Keratinocyte (primary cell): ENCODE data around the gene TP53AIP1. TPM values are rescaled to one million over a fixed set of nuclear protein-coding genes. Genes with fewer than 3 reads are reported as not detected.

Experiments used
- DNase-seq: peaks from one replicate; pipeline ENCODE4 v3.0.0-alpha.2; 2011; ENCODE audit warnings: low read depth, missing footprints, low spot score
- FAIRE-seq: peaks from 2 replicates; lab custom pipeline; 2011; peaks lifted over from hg19 to GRCh38; lab: Jason Lieb, UNC
- H2AFZ ChIP-seq: 2 replicates; pipeline ENCODE4 v1.6.0; 2012; ENCODE audit warnings: low read length, control low read depth, inconsistent platforms; ENCODE audit not compliant: control insufficient read depth
- H3K27ac ChIP-seq: 2 replicates; pipeline ENCODE4 v1.5.1; 2011; ENCODE audit warnings: low read length; ENCODE audit not compliant: control insufficient read depth, insufficient read depth
- H3K27me3 ChIP-seq: 3 replicates; pipeline ENCODE4 v1.6.0; 2011; ENCODE audit warnings: low read length; ENCODE audit not compliant: control insufficient read depth, insufficient read depth; ENCODE audit errors: extremely low read depth
- H3K36me3 ChIP-seq, 2 experiments: 2 replicates in 1 of 2; 3 replicates in 1 of 2; pipeline ENCODE4 v1.5.1; 2011; ENCODE audit warnings: low read length in 2 of 2, mild to moderate bottlenecking in 1 of 2; ENCODE audit not compliant: control insufficient read depth in 2 of 2, insufficient read depth in 2 of 2; ENCODE audit errors: extremely low read depth in 1 of 2
- H3K4me1 ChIP-seq: 3 replicates; pipeline ENCODE4 v1.5.1; 2011; ENCODE audit warnings: low read length; ENCODE audit not compliant: control insufficient read depth, insufficient read depth; ENCODE audit errors: extremely low read depth
- H3K4me2 ChIP-seq: 3 replicates; pipeline ENCODE4 v1.6.0; 2011; ENCODE audit warnings: low read depth, low read length; ENCODE audit not compliant: control insufficient read depth, insufficient read depth; ENCODE audit errors: extremely low read depth
- H3K4me3 ChIP-seq, 3 experiments: fragments of 200-600 bp in 1 of 3; sonication (generic) in 1 of 3; 2 replicates in 2 of 3; 3 replicates in 1 of 3; pipeline ENCODE4 v1.5.1; 2011 to 2016; ENCODE audit warnings: low read length in 3 of 3, mild to moderate bottlenecking in 3 of 3, control low read depth in 2 of 3, inconsistent platforms in 1 of 3, low read depth in 1 of 3, mixed read lengths in 1 of 3, mixed run types in 1 of 3, moderate library complexity in 1 of 3; ENCODE audit not compliant: control insufficient read depth in 2 of 3, insufficient read depth in 2 of 3; ENCODE audit errors: extremely low read depth in 1 of 3
- H3K79me2 ChIP-seq: 2 replicates; pipeline ENCODE4 v1.6.0; 2012; ENCODE audit warnings: low read length; ENCODE audit not compliant: control insufficient read depth, insufficient read depth
- H3K9ac ChIP-seq: 3 replicates; pipeline ENCODE4 v1.6.0; 2011; ENCODE audit warnings: low read length; ENCODE audit not compliant: control insufficient read depth, insufficient read depth; ENCODE audit errors: extremely low read depth
- H3K9me1 ChIP-seq: 3 replicates; pipeline ENCODE4 v1.6.0; 2011; ENCODE audit warnings: low read length; ENCODE audit not compliant: control insufficient read depth, insufficient read depth; ENCODE audit errors: extremely low read depth
- H3K9me3 ChIP-seq: 2 replicates; pipeline ENCODE4 v1.5.1; 2012; ENCODE audit warnings: low read depth, low read length; ENCODE audit not compliant: control insufficient read depth
- H4K20me1 ChIP-seq: 3 replicates; pipeline ENCODE4 v1.6.0; 2011; ENCODE audit warnings: low read length; ENCODE audit not compliant: control insufficient read depth, insufficient read depth; ENCODE audit errors: extremely low read depth
- CTCF ChIP-seq, 3 experiments: IDR thresholded peaks in 1 of 3; conservative IDR thresholded peaks in 1 of 3; optimal IDR thresholded peaks in 1 of 3; 2 replicates in 2 of 3; 3 replicates in 1 of 3; pipeline versions ENCODE3 to v1.5.1; 2011; ENCODE audit warnings: low read length in 3 of 3, mild to moderate bottlenecking in 3 of 3, moderate library complexity in 2 of 3, control low read depth in 1 of 3, inconsistent platforms in 1 of 3; ENCODE audit not compliant: insufficient read depth in 2 of 3; ENCODE audit errors: extremely low read depth in 1 of 3
- EZH2 ChIP-seq: IDR thresholded peaks from one replicate; pipeline ENCODE4 v1.6.1; 2012; ENCODE audit warnings: inconsistent platforms, mild to moderate bottlenecking, low read length, moderate library complexity
- dilution Hi-C: fragments of 300-500 bp; cut with MboI; formaldehyde crosslinking; loops from one replicate; pipeline ENCODE4 v1.7.0; 2020; ENCODE audit warnings: low sequenced_read_pairs; ENCODE audit not compliant: extremely low pct_ligation_motif_present
- polyA plus RNA-seq, 5 experiments: library from polyadenylated mRNA; depleted of rRNA in 3 of 5; stranded (reverse) in 3 of 5; stranded (forward) in 1 of 5; unstranded in 1 of 5; fragments of >200 nt; gene quantifications; 1 replicate in 1 of 5; 2 replicates in 3 of 5; 3 replicates in 1 of 5; pipeline versions ENCODE4 v1.2.1 to v1.2.3, GENCODE V29; 2011 to 2012; ENCODE audit warnings: missing spikeins in 2 of 5, low read depth in 1 of 5, low replicate concordance in 1 of 5

TP53AIP1 gene
- polyA plus RNA-seq, 1 donor (not counting 4 experiments of a cell fraction or from before 2014, with no cell fraction given) = 37.1 TPM

GRCh38 chr11:128985880-128986279 is 43.2 kb upstream of the TP53AIP1 start:
- no peaks in the 10 kb centered on the region for H3K9me3 ChIP-seq
- no peak overlapping the region for H3K4me3 ChIP-seq
- DNase-seq = no peak
- no peaks in the 10 kb centered on the region for H3K79me2 ChIP-seq
- no peaks in the 10 kb centered on the region for H3K27me3 ChIP-seq
- no peak overlapping the region for H3K4me2 ChIP-seq
- no peaks in the 10 kb centered on the region for H3K4me1 ChIP-seq
- dilution Hi-C loops = no loop called here
- H4K20me1 ChIP-seq = no peaks in the 10 kb centered on the region
- H3K9ac ChIP-seq = no peak overlapping the region
- TF ChIP-seq CTCF (optimal IDR thresholded peaks at IDR 0.05 in 1 of 3, IDR thresholded peaks at IDR 0.05 in 1 of 3, conservative IDR thresholded peaks at IDR 0.05 in 1 of 3; ENCODE audit: extremely low read depth in 1 of 3, insufficient read depth in 2 of 3, low read length in 3 of 3) (no peak), EZH2 (no peak)
- H3K27ac ChIP-seq = no peak overlapping the region
- H3K36me3 ChIP-seq = peaks cover 0 to 2% of the 10 kb centered on the region in 2 experiments
- H2AFZ ChIP-seq = no peak overlapping the region
- FAIRE-seq = no peak
- no peaks in the 10 kb centered on the region for H3K9me1 ChIP-seq

- no peaks in the 10 kb centered on the region for H3K9me3 ChIP-seq
- no peaks in the 10 kb centered on the region for H3K4me1 ChIP-seq
- dilution Hi-C loops = no loop called here
- H3K27me3 ChIP-seq = no peaks in the 10 kb centered on the region
- no peak overlapping the region for H3K4me2 ChIP-seq
- TF ChIP-seq EZH2 (no peak), CTCF (optimal IDR thresholded peaks at IDR 0.05 in 1 of 3, IDR thresholded peaks at IDR 0.05 in 1 of 3, conservative IDR thresholded peaks at IDR 0.05 in 1 of 3; ENCODE audit: extremely low read depth in 1 of 3, insufficient read depth in 2 of 3, low read length in 3 of 3) (no peak)
- no peaks in the 10 kb centered on the region for H3K9me1 ChIP-seq
- no peak overlapping the region for H3K4me3 ChIP-seq
- no peaks in the 10 kb centered on the region for H3K79me2 ChIP-seq
- H3K36me3 ChIP-seq = peaks cover 4 to 7% of the 10 kb centered on the region in 2 experiments
- no peak overlapping the region for H3K27ac ChIP-seq
- no peak for DNase-seq
- no peak for FAIRE-seq
- H4K20me1 ChIP-seq = no peaks in the 10 kb centered on the region
- no peak overlapping the region for H3K9ac ChIP-seq
- no peak overlapping the region for H2AFZ ChIP-seq
Measured at GRCh38 chr11:128983023-128983422, 40.4 kb upstream of the TP53AIP1 start.
